ENCODE data around the gene SND1. TPM values are rescaled to one million over a fixed set of nuclear protein-coding genes. Genes with fewer than 3 reads are reported as not detected.

Gene SND1
- total RNA-seq, 1 experiment from 2014 or later: 139 TPM

DNA sequence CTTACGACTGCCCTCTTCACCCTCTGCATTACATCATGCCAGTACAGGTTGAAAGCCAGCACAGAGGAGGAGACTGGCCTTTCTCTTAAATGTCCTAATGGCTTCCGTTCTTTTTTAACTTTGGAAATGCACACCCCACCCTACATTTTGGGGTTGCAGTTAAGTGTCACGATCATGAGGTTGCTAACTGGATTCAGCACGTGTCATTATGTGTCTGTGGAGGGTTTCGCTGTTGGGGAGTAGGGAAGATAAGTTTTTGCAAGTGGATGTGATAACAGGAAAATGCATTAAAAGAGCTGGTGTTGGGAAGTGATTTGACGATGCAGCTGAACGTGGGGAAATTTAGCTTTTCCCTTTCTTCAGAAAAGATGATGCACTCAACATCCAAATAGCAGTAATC, 243.4 kb downstream of the SND1 start:
- ATAC-seq: no peak
- H3F3A ChIP-seq (ENCODE audit: low read length, unreplicated experiment): no peaks in the 10 kb centered on the region
- H3K4me3 ChIP-seq (ENCODE audit: low read length): no peak overlapping the region
- TF ChIP-seq, protein P1, sequence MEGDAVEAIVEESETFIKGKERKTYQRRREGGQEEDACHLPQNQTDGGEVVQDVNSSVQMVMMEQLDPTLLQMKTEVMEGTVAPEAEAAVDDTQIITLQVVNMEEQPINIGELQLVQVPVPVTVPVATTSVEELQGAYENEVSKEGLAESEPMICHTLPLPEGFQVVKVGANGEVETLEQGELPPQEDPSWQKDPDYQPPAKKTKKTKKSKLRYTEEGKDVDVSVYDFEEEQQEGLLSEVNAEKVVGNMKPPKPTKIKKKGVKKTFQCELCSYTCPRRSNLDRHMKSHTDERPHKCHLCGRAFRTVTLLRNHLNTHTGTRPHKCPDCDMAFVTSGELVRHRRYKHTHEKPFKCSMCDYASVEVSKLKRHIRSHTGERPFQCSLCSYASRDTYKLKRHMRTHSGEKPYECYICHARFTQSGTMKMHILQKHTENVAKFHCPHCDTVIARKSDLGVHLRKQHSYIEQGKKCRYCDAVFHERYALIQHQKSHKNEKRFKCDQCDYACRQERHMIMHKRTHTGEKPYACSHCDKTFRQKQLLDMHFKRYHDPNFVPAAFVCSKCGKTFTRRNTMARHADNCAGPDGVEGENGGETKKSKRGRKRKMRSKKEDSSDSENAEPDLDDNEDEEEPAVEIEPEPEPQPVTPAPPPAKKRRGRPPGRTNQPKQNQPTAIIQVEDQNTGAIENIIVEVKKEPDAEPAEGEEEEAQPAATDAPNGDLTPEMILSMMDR (conservative IDR thresholded peaks at IDR 0.05; ENCODE audit: low read depth, low read length): no peak
- TF ChIP-seq EZH2 (IDR thresholded peaks at IDR 0.05; ENCODE audit: low read length, unreplicated experiment) (no peak), EZH2phosphoT487 (IDR thresholded peaks at IDR 0.05; ENCODE audit: borderline replicate concordance, low read length) (no peak)
- no peak overlapping the region for H3K27ac ChIP-seq (ENCODE audit: low read length)
- POLR2A ChIA-PET (ENCODE audit: unreplicated experiment): no interaction called here
- H3K36me3 ChIP-seq (ENCODE audit: low read depth, low read length): peaks cover 11% of the 10 kb centered on the region; the same call in 1 of the 2 replicates
- CTCF ChIA-PET: no interaction called here
- no peaks in the 10 kb centered on the region for H3K9me3 ChIP-seq (ENCODE audit: low read length)
- no peaks in the 10 kb centered on the region for H3K27me3 ChIP-seq (ENCODE audit: low read length)
- no peaks in the 10 kb centered on the region for H3K9me2 ChIP-seq (replicated peaks; ENCODE audit: low read length)
- H3K4me1 ChIP-seq (ENCODE audit: insufficient read depth, low read length): peaks cover 11% of the 10 kb centered on the region
- intact Hi-C loops (cut with micrococcal nuclease): no loop called here
- BruUV-seq (replicated peaks): no TSS peak
- H3K4me2 ChIP-seq (ENCODE audit: low read length): no peak overlapping the region
- H3K79me2 ChIP-seq (ENCODE audit: low read length): peaks cover 12% of the 10 kb centered on the region; the same call in 1 of the 2 replicates
- H2AFZ ChIP-seq (ENCODE audit: low read length): no peak overlapping the region
- DNase-seq: no peak
- H3K9ac ChIP-seq (ENCODE audit: low read length): no peak overlapping the region
- peaks cover 3% of the 10 kb centered on the region; the same call in 1 of the 2 replicates for H4K20me1 ChIP-seq (ENCODE audit: low read length)

GRCh38 chr7:127895814-127896280, 243.9 kb downstream of the SND1 start:
- CTCF ChIA-PET: no interaction called here
- DNase-seq (no peak), ATAC-seq (no peak)
- no peaks in the 10 kb centered on the region for H3F3A ChIP-seq (ENCODE audit: low read length, unreplicated experiment)
- POLR2A ChIA-PET (ENCODE audit: unreplicated experiment): no interaction called here
- H2AFZ ChIP-seq (ENCODE audit: low read length): no peak overlapping the region
- no peak overlapping the region for H3K4me3 ChIP-seq (ENCODE audit: low read length)
- peaks cover 11% of the 10 kb centered on the region; the same call in 1 of the 2 replicates for H3K36me3 ChIP-seq (ENCODE audit: low read depth, low read length)
- peaks cover 11% of the 10 kb centered on the region for H3K4me1 ChIP-seq (ENCODE audit: insufficient read depth, low read length)
- BruUV-seq (replicated peaks): no TSS peak
- H3K79me2 ChIP-seq (ENCODE audit: low read length): peaks cover 17% of the 10 kb centered on the region; the same call in 1 of the 2 replicates
- H3K27ac ChIP-seq (ENCODE audit: low read length): no peak overlapping the region
- H3K27me3 ChIP-seq (ENCODE audit: low read length): no peaks in the 10 kb centered on the region
- H4K20me1 ChIP-seq (ENCODE audit: low read length): peaks cover 3% of the 10 kb centered on the region; the same call in 1 of the 2 replicates
- no peak overlapping the region for H3K4me2 ChIP-seq (ENCODE audit: low read length)
- H3K9me3 ChIP-seq (ENCODE audit: low read length): no peaks in the 10 kb centered on the region
- no peaks in the 10 kb centered on the region for H3K9me2 ChIP-seq (replicated peaks; ENCODE audit: low read length)
- no peak for TF ChIP-seq EZH2 (IDR thresholded peaks at IDR 0.05; ENCODE audit: low read length, unreplicated experiment)
- TF ChIP-seq, protein P1 (conservative IDR thresholded peaks at IDR 0.05; ENCODE audit: low read depth, low read length): no peak
- TF ChIP-seq EZH2phosphoT487 (IDR thresholded peaks at IDR 0.05; ENCODE audit: borderline replicate concordance, low read length): no peak
- H3K9ac ChIP-seq (ENCODE audit: low read length): no peak overlapping the region
- intact Hi-C loops (cut with micrococcal nuclease): no loop called here

- Histone ChIP-seq H3K4me3 (ENCODE audit: low read length) (no peak overlapping the region), H2AFZ (ENCODE audit: low read length) (no peak overlapping the region), H3K79me2 (ENCODE audit: low read length) (peaks cover 18% of the 10 kb centered on the region; the same call in 1 of the 2 replicates), H3K9me2 (replicated peaks; ENCODE audit: low read length) (no peaks in the 10 kb centered on the region), H3K9ac (ENCODE audit: low read length) (no peak overlapping the region), H3F3A (ENCODE audit: low read length, unreplicated experiment) (no peaks in the 10 kb centered on the region), H4K20me1 (ENCODE audit: low read length) (peaks cover 3% of the 10 kb centered on the region; the same call in 1 of the 2 replicates), H3K27ac (ENCODE audit: low read length) (no peak overlapping the region), H3K36me3 (ENCODE audit: low read depth, low read length) (peaks cover 9% of the 10 kb centered on the region; the same call in 1 of the 2 replicates), H3K4me1 (ENCODE audit: insufficient read depth, low read length) (peaks cover 11% of the 10 kb centered on the region), H3K9me3 (ENCODE audit: low read length) (no peaks in the 10 kb centered on the region), H3K4me2 (ENCODE audit: low read length) (no peak overlapping the region), H3K27me3 (ENCODE audit: low read length) (no peaks in the 10 kb centered on the region)
- no peak for DNase-seq
- intact Hi-C loops (cut with micrococcal nuclease): no loop called here
- ATAC-seq: no peak
- BruUV-seq (replicated peaks): no TSS peak
- POLR2A ChIA-PET (ENCODE audit: unreplicated experiment): no interaction called here
- no peak for TF ChIP-seq EZH2phosphoT487 (IDR thresholded peaks at IDR 0.05; ENCODE audit: borderline replicate concordance, low read length)
- TF ChIP-seq EZH2 (IDR thresholded peaks at IDR 0.05; ENCODE audit: low read length, unreplicated experiment): no peak
- TF ChIP-seq, protein P1 (conservative IDR thresholded peaks at IDR 0.05; ENCODE audit: low read depth, low read length): no peak
- CTCF ChIA-PET: no interaction called here
Observed at GRCh38 chr7:127896659-127897058, 244.7 kb downstream of the SND1 start.

All from PC-3 (cell line).